NCI-H146 (cell line): ENCODE results near the gene CECR2.

Source experiments
- DNase-seq: peaks from one replicate; lab custom pipeline; 2025; lab: John Stamatoyannopoulos, UW

The CECR2 gene

DNA sequence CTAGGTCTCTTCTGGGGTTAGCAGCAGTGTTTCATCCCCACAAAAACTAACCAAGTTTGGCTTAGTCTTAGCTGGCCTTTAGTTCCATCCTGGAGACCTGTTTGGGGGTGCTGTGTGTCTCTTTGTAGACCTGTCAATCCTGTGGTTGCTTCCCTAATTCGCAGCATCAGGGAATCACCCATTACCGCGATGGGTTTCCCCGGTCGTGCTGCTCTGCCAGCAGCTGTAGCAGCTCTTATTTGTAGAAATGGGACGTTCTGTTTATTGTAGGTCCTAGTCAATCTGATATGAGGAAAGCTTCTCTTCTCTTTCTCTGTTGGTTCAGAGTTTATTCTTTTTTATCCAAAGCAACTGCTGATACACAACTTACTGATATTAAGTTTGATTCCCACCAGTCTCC is 91.6 kb downstream of the CECR2 start:
- DNase-seq: no peak

DNA sequence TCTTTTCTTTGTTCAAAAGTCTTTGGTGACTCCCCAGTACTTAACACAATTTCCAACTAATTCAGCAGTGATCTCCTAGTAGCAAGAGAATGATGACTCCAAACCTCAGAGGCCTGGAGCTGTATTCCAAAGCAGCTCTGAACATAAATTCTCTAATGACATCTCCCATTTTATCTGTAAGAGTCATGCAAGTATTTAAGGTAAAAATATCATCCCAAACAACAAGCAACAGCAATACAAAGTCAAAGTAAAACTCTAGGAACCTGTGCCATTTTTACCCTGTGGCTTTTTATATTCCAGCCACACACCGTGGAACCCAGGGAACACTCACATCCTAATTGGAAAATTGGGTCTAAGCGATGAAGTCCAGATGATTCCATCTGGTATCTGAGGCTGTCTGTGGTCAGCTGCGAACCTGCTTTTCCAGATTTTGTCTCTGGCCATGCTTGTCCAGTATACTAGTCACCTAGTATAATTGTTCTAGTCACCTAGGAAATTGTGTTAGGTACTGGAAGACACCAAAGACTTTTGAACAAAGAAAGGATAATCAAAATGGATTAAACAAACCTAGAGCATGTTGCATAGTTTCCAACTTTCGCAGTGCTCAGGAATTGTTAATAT is 101.7 kb downstream of the CECR2 start:
- DNase-seq: no peak

DNA sequence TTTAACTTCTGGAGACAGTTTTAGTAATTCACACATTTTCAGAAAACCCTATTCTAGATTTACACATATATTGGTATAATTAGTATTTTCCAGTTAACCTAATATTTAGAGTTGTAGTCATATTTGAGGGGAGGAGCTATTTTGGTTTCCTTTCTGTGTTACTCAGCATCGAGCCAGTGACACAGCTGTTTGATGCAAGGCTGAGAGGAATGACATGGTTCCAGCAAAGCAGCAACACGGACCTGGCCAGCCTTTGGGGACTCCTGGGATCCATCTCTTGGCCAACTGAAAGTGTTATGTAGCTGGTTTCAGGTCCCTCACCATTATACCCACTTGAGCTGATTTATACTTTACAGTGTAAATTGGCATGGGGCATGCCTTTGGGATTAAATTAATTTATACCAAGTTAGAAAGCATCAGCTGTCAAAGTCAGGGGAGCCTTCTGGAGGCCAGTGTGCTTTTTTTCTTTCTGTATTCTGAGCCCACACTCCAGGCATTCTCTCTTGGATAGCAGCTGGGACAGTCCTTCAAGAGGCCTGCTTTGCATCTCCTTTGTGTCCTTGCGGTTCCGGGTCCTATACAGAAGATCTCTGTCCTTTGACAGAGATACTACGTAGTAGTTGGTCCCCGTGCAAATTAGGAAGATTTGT is 102.8 kb downstream of the CECR2 start:
- DNase-seq: no peak

DNA sequence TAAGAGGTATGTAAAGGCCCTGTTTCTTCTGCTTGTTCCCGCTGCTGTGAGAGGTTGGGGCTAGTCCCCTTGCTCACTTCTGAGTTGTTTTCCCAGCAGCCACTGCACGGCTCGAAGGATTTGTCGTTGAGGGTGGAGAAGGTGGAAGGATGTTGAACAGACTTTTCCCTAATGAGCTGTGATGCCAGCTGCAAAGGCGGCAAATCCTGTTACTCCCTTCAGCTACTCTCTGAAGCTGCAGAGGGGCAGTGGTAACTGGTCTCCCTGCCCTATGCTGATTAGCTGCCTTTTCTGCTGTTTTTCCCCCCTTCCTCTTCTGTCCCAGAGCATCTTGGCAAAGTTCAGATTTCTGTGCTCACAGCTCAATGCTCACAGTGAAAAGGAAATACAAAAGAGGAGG is 103.7 kb downstream of the CECR2 start:
- DNase-seq: no peak

DNA sequence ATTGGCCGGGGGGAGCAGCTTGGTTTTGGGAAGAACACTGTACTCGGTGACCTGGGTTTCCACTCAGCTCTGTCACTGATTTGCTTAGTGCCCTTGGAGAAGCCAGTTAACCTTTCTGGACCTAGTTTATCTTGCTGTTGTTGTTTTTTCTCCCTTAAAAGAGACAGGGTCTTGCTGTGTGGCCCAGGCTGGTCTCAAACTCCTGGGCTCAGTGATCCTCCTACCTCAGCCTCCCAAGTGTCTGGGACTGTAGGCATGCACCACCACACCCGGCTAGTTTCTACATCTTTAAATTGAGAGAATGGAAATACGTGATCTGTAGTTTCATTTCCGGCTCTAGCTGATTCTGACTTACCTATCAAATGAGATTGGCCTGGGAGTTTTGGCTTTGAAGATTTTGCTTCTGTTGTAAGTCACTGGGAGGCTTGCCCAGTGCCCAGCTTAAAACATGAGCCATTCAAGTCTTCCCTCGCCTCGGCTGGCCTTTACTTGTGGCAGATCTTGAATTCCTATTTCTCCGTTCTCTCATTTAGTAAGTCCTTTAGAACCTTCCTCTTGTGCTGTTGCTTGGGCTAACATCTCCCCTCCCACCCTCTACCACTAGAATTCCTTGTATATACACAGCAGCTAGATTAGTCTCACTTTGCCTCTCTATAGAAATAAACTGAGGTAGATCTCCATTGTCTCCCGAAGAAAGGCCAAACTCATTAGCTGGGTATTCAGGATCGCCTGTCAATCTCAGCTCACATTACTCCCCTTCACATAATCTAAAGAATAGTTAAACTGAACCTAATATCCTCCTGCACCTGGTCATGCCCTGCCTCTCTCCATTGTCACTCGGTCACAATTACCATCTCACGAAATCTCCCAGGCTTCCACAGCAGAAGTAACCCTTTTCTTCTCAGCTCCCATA is 106.3 kb downstream of the CECR2 start:
- peak; percentile 19 for DNase-seq

DNA sequence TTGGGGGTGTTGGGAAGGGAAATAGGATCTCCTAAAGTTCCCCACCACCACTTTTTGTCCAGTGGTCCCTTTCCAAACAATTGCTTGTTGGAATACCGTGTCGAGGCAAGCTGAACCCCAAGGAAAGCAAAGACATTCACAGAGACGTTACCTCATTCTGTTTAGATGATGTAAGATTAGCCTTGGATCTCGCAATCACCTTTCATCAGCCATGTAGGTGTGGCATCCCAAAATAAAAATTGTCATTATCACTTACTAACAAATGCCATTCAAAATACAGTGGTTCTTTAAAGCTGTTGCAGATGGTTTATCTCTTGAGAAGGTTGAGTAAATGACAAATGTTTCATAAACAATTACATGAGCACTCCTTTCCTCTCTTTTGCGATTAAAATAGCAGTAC is 107.6 kb downstream of the CECR2 start:
- no peak for DNase-seq

DNA sequence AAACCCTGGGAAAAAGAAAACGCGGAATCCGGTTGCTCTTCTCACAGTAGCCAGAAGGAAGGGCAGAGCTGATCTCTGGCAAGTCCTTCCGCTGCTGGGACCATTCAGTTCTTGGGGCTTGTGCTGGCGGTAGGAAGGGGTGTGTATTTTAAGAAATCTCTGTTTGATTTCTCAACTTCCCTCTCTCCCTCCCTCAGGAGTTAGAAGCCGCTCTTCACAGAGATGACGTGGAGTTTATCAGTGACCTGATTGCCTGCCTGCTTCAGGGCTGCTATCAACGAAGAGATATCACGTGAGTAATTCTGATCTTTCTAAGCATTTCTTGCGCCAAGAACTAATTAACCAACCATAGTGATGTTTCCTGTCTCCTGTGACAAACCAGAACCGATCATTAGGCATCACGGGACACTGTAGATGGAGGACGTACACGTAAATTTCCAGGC is 108.2 kb downstream of the CECR2 start:
- no peak for DNase-seq

DNA sequence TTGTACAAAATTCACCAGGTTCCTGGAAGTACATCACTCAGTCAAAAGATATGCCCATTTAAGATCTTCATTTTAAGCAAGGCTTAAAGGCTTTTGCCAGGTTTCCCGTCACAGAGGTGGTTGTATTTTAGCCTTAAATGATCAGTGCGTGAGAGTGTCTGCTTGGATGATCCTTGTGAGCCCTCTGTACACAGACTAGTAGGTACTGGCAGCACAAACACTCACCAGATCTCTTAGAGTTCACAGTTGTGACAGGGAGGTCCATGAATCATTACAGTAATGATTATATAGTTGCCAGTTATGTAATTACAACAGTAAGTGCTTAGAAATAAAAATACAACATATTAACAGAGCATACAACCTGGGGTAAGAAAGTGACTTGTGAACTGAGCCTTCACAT is 109.9 kb downstream of the CECR2 start:
- no peak for DNase-seq

DNA sequence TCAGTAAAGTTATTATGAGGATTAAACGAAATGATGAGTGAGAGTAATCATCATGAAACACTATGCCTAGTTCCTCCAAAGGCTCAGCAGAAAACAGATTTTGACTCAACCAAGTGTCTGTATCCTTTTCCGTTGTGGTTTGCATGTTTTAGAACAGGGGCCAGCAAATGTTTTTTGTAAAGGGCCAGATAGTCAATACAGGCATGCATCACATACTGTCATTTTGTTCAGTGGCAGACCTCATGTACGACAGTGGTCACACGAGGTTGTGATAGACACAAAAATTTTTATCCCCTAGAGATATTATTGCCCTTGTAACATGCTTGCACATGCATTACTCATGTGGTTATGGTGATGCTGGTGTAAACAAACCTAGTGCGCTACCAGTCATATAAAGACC is 112.2 kb downstream of the CECR2 start:
- DNase-seq: no peak

DNA sequence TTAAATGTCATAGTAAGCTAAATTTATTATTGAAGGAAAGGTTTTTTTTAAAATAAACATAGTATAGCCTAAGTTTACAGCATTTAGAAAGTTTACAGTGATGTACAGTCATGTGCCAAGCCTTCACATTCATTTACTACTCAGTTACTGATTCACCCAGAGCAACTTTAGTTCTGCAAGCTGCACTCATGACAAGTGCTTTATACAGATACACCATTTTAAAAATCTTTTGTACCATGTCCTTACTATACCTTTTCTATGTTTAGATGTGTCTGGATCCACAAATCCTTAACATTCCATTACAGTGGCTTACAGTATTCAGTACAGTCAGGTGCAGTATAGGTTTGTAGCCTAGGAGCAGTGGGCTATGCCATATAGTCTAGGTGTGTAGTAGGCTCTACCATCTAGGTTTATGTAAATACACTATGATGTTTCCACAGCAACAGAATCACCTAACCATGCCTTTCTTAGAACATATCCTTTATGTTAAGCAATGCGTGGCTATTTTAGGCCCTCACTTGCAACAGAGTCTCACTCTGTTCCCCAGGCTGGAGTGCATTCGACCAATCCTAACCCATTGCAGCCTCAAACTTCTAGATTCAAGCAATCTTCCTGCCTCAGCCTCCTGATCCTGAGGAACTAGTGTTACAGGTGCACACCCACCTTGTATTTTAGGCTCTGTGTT is 114.6 kb downstream of the CECR2 start:
- DNase-seq: no peak

DNA sequence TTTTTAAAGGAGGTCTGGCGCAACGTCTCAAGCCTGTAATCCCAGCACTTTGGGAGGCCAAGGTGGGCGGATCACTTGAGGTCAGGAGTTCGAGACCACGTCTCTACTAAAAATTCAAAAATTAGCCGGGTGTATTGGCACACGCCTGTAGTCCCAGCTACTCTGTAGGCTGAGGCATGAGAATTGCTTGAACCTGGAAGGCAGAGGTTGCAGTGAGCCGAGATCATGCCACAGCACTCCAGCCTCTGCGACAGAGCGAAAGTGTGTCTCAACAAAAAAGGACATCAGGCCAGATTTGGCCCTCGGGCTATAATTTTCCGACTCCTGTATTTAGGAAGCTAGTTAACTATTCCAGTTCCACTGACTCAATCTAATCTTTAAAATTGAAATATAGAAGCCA is 115.3 kb downstream of the CECR2 start:
- DNase-seq: no peak

DNA sequence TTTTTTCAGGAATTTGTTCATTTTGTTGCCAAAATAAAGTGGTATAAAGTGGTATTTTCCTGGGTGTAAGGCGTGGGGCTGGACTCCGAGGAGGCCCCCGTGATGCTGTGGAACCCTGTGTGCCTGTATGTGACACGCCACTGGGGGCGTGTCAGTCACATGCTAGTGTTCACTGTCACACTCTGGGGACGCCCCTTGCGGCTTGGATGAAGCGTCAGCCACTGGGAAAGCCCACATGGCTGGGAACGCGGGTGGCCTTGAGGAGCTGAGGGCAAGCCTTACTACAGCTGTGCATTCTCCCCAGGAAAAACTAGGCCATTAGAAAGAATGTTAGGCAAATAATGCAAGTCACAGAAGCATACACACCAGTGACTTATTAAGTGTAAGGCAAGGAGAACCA is 117.1 kb downstream of the CECR2 start:
- no peak for DNase-seq

DNA sequence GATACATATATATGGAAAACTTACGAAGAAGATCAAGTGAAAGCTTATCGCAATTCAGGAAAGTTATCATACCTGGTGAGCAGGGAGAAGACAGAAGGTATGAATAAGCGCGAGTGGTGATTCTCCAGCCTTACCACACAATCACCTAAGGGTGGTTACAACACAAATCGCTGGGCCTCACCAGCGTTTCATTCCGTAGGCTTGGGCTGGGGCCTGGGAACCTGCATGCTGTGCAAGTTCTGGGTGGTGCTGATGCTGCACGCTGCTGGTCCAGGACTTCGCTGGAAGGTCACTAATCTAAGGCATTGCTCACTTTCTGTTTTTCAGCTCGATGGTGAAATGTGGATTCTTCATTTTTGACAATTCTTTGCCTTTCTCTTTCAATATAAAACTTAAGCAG is 117.5 kb downstream of the CECR2 start:
- no peak for DNase-seq

DNA sequence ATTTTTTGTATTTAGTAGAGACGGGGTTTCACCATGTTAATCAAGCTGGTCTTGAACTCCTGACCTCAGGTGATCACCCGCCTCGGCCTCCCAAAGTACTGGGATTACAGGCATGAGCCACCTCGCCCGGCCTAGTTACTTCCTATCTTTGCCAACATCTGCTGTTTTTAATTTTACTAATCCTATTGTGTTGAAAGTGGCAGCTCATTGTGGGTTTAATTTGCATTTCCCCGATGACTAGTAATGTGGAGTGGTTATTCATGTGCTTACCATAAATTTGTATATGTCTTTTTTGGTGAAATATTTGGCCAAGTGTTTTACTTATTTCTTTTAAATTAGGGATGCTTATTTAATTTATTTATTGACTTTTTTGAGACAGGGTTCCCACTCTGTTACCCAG is 119.8 kb downstream of the CECR2 start:
- DNase-seq: no peak

DNA sequence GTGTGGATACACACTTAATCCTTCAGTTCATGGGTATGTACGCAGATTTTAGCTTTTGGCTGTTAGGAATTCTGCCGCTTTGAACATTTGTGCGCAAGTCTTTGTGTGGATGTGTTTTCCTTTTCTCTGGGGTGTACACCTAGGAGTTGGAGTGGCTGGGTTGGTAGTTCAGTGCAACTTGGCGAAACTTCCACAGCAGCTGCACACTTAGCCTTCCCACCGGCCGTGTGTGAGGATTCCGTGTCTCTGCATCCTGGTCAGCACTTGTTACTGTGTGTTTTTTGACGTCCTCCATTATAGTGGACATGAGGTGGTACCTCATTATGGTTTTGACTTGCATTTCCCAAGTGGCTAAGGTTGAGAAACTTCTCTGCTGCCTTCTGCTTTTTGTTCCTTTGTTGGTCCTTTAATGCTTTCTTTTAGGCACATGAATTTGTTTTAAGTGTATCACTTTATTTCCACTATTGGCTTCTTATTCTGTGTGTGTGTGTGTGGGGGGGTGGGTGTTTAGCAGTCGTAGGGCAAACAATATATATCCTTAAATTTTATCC is 121.9 kb downstream of the CECR2 start:
- no peak for DNase-seq

DNA sequence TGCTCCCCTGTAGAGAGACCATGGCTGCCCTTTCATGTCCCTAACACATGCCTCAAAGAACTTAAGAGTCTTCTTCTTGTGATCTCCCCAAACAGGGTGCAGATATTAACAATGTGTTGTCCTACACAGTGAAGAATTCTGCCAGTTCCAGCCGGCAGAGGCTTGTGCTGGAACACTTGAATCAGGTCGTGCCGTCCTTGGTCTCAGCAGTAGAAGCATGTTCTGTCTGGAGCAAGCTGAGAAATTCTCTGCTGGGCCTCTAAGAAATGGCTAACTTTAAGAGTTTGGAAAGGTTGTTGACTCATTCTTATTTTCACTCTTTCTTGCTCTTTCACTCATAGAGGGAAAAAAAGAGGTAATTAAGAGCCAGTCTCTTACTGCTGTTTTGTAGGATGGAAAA is 123.0 kb downstream of the CECR2 start:
- no peak for DNase-seq

DNA sequence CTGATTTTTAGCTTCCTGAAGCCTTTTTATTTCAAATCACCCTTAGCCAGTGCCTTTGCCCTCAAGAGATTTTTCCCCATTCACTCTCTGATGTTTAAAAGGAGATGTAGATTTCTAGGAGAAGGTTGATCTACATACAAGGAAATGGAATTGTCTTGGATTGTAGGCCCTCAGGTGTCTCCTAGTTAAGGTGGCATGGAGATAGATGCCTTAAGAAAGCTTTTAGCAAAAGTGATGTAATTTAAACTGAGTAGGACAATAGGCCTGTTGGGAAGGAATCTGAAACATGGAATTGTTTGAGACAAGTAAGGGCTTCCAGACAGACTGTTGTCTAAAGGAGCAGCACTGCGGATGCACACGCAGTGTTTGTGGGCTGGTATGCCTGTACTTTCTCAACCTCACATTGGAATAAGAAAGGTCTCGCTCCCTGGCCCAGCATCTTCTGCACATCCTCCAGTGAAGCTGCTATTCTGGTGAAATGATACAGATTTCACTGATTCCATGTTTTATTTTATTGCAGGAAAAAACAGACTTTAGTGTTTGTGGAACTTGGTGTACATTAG is 124.2 kb downstream of the CECR2 start:
- DNase-seq: no peak

DNA sequence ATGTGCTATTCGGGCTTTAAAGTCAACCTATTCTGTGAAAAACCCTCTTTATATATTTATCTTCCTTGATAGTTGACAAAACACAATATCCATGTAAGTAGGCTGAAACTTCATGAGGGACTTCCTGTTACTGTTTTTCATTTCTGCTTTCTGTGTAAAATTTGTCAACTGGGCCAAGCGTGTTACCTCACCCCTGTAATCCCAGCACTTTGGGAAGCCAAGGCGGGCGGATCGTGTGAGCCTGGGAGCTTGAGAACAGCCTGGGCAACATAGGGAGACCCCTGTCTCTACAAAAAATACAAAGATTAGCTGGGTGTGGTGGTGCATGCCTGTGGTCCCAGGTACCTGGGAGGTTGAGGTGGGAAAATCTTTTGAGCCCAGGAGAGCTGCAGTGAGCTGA is 127.6 kb downstream of the CECR2 start:
- DNase-seq: no peak

DNA sequence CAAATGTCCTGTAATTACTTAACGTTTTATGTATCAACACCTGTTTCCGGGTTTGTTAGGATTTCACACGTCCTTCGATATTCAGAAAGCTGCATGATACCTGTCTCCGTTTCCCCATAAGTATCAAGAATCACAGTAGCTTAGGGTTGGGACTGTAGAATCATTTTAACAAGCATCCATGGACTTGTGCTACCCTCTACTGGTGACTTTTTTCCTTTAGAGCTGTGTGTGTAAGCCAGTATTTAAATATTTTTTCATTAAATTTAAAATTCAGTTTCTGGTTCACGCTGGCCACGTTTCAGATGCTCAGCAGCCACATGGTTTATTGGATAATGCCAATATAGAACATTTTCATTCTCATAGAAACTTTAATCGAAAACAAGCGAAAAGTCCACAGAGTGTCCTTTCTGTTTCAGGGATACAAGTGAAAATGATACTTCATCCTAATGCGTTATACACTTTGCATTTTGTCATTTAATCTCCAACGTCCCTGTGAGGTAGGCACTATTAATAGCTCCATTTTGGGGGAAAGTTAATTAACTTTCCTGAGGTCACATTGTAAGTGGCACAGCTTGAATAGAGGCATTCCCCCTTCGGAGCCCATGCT is 132.5 kb downstream of the CECR2 start:
- DNase-seq: peak; percentile 56

DNA sequence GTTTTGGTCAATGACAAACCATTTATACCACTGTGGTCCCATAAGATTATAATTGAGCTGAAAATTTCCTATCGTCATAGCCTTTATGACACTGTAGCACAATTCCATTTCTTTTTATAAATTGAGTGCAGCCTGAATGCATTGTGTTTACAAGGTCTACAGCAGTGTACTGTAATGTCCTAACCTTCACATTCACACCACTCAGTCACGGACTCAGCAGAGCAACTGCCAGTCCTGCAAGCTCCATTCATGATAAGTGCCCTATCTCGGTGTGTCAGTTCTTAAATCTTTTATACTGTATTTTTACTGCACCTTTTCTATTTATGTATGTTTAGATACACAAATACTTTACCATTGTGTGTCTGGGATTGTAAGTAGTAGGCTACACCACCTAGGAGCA is 138.8 kb downstream of the CECR2 start:
- no peak for DNase-seq

DNA sequence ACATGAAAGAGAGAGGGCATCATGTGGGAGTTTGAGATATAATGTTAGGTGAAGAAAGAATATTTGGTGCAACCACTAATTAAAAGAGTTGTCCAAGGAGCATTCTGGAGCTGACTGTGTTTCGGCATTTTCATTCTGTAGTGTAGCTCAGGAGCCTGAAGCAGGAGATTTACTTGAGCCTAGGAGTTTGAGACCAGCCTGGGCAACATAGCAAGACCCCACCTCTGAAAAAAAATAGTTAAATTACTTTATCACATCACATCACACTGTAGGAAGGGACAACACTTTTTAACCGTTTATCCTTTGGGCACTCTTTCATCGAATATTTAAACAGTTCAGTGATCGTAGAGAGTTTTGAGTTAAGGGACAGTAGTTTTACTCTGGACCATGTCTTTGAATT is 143.7 kb downstream of the CECR2 start:
- DNase-seq: no peak
